ENCODE data around the gene SZT2.

- TF ChIP-seq MLX (CRISPR knock-in tag; IDR thresholded peaks at IDR 0.05), result no peak
- no peak for TF ChIP-seq JUN (CRISPR knock-in tag; IDR thresholded peaks at IDR 0.05)
- TF ChIP-seq SP1 (CRISPR knock-in tag; conservative IDR thresholded peaks at IDR 0.05), result no peak
- no peak for TF ChIP-seq ZNF416 (CRISPR knock-in tag; IDR thresholded peaks at IDR 0.05)
- no peak for TF ChIP-seq CTCF (IDR thresholded peaks at IDR 0.05)
- no peak for TF ChIP-seq JAZF1 (CRISPR knock-in tag; IDR thresholded peaks at IDR 0.05)
- TF ChIP-seq CBFB (CRISPR knock-in tag; IDR thresholded peaks at IDR 0.05; ENCODE audit: low read depth), result no peak
- no peak for TF ChIP-seq FOXJ3 (CRISPR knock-in tag; IDR thresholded peaks at IDR 0.05; ENCODE audit: borderline replicate concordance)
Measured at GRCh38 chr1:43466403-43466802, 76.7 kb downstream of the SZT2 start.

Data from WTC11 (cell line).